ENCODE measurements around the gene A2M. TPM values are rescaled to one million over a fixed set of nuclear protein-coding genes. Genes with fewer than 3 reads are reported as not detected.

Gene A2M
- polyA plus RNA-seq, 3 donors, result 164 to 222 (median 194) TPM

DNA sequence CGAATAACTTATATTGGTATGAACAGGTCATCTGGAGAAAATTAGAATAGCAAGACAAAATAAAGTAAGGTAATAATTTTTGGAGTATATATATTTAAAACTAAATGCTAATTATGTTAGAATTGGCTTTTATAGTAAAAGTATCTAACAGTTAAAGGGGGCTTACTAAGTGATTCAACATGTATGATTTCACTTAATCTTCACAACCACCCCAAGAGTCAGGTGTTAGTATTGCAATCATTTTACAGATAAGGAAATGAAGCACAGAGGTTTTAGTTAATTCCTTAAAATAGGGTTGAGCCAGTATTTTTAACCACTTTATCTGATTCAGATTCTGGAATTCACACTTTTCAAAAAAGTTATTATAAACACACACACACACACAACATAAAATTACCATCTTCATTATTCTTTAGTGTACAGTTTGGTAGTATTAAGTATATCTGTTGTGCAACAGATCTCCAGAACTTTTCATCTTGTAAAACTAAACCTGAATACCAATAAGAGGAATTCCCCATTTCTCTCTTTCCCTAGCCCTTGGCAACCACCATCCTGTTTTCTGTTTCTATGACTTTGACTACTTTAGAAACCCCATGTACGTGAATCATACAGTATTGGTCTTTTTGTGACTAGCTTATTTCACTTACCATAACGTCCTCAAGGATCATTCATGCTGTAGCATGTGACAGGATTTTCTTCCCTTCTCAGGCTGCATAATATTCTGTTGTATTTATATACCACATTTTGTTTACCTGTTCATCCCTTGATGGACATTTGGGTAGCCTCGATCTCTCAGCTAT, 12.5 kb downstream of the A2M start:
- DNase-seq, result no peak

DNA sequence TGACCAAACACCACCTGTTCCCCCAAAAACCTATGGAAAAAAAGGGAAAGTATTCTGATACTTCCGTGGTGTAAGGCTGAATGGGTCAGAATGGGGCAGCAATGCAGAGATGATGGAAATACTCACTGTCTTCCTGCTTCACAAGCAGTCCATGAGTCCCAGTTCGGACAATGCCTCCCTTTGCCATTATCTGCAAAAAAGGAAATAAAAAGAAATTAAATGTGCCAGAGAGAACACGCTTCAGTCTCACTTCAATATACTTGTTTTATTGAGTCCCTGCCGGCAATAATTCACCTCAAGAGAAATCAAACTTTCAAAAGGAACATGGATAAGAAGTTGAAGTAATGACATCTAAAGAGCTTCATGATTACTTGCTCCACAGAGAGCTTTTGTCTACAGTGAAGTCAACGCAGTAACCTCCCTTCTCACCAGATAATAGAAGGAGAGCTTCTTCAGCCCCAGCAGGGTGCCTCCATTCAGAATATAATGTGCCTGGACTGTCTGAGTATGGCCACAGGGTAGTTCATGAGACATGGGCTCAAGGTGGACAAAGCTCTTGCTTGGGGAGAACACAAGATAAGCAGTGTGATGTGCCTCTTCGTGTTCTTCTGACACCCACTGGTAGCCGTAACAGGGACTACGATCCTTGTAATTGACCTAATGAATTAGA, 14.6 kb downstream of the A2M start:
- DNase-seq, result no peak

GRCh38 chr12:9099552-9100190, 16.0 kb downstream of the A2M start:
- DNase-seq, result no peak

- no peak for DNase-seq
These were observed 17.2 kb downstream of the A2M start for GRCh38 chr12:9098463-9099026.

- no peak for DNase-seq
These were observed 17.6 kb downstream of the A2M start for GRCh38 chr12:9098115-9098452.

GRCh38 chr12:9096563-9097176, 19.0 kb downstream of the A2M start:
- DNase-seq, result no peak

- no peak for DNase-seq
These were observed 20.4 kb downstream of the A2M start for GRCh38 chr12:9095322-9095721.

DNA sequence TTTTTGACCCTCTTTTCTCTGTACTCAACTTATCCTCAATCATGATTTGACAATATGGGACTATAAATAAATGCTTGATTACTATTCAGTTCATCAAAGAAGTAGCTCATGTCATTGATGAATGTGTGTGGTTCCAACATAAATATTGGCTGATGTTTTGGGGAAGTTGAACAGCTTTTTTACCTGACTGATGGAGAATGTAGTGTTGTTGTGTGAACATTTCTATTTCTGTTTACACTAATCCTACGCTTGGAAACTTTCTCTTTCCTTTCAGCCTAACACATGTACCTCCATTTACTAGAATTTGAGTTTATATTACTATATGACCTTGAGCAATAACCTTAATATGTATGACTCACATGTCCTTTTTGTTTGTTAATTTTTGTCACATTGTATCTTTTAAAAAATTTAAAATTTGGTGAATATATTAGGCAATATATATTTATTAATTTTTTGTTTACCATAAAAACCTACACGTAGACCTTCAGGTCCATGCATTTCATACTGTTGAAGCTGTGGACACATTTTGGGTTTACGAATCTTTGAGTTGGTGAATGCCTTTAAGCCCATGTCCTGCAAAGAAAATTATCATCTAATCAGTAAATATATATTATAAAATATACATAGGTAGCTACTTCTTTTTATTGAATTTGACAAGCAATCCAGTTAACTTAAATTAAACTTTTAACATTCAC, 21.1 kb downstream of the A2M start:
- DNase-seq, result no peak

DNA sequence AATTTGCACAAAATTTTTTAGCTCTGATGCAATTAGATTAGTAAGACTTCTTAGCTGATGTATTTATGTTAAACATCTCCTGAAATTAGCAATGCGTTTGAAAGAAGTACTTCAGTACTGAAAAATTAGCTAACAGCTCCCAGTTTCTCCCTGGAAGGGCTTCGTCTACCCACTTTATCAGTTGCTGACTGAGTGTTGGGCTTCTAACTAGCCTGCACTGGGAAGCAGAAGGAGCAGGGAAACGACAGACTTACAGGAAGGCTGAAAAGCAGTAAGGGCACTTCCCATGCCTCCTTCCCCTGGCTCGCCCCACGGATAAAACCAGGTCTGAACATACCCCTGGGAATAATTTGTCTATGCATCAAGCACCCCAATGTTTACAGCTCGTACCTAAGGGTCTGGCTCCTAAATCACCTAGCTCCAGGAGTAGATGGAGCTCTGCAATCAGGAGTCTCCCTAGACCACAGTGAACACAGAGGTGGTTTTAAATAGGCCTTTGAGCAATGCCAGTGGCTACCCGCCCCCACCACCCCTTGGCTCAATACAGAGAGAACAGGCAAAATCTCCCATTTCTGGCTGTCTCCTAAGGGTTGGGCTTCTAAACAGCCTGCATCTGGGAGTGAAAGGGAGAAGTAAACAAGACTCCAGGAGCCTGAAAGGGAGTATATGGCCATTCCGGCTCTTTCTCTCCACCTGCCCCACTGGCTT, 23.7 kb downstream of the A2M start:
- no peak for DNase-seq

DNA sequence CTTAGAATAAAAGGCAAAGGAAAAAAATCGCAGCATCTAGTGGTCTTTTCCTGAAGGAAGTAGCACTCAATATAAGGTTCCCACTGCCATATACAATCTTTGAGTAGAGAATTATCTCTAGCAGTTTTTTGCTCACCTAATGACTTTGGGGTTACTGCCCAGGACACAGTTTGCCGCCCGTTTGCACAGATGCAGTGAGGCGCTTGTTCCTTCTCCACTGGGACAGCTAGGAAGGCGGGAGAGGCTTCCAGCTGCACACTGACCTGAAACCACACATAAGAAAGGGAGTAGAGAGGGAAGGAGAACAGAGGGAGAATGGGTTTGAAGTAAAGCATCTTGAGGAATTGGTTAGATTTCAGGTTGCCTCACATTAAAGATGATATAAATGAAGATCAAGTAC, 25.5 kb downstream of the A2M start:
- no peak for DNase-seq

DNA sequence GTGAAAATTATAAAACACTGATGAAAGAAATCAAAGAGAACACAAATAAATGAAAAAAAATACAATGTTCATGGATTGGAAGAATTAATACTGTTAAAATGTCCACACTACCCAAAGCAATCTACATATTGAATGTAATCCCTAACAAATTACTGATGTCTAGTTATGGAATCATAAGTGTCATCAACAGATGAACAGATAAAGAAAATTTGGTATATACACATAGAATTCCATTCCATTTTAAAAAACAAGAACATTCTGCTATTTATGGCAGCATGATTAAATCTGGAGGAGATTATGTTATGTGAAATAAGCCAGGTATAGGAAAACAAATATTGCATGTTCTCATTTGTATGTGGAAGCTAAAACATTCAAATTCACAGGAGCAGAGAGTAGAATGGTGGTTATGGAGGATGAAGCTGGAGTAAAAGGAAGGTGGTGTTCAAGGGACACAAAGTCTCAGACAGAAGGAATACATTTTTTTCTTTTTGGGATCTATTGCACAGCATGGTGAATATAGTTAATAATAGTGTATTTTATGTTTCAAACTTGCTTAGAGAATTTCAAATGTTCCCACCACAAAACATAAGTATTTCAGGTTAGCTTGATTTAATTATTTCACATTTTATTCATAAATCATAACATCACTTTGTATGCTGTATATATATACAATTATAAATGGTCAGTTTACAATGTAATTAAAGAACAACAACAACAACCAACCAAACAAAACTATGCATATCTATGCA, 28.5 kb downstream of the A2M start:
- no peak for DNase-seq

DNA sequence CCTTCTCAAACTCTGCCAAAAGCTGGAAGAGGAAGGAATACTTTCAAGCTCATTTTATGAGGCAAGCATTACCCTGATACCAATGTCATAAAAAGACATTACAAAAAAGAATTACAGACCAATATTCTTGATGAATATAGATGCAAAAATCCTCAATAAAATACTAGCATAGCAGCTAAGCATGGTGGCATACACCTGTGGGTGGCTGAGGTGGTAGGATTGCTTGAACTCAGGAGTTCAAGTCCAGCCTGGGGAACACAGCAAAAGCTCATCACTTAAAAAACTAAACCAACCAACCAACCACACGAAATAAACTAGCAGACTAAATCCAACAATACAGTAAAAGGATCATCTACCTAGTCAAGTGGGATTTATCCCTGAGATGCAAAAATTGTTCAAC, 29.6 kb downstream of the A2M start:
- no peak for DNase-seq

DNA sequence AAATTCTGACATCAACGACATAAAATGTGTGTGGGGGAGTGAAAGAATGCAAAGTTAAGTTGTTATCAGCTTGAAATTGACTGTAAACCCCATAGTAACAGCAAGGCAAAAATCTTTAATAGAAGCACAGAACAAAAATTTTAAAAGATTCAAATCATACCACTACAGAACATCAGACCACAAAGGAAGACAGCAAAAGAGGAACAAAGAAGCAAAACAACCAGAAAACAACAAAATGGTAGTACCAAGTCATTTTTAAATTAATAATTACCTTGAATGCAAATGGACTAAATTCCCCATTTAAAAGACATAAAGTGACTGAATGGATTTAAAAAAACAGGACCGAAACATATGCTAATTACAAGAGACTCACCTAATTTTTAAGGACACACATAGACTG, 31.3 kb downstream of the A2M start:
- no peak for DNase-seq

- DNase-seq, result no peak
These were observed 31.9 kb downstream of the A2M start for GRCh38 chr12:9083793-9084192.

DNA sequence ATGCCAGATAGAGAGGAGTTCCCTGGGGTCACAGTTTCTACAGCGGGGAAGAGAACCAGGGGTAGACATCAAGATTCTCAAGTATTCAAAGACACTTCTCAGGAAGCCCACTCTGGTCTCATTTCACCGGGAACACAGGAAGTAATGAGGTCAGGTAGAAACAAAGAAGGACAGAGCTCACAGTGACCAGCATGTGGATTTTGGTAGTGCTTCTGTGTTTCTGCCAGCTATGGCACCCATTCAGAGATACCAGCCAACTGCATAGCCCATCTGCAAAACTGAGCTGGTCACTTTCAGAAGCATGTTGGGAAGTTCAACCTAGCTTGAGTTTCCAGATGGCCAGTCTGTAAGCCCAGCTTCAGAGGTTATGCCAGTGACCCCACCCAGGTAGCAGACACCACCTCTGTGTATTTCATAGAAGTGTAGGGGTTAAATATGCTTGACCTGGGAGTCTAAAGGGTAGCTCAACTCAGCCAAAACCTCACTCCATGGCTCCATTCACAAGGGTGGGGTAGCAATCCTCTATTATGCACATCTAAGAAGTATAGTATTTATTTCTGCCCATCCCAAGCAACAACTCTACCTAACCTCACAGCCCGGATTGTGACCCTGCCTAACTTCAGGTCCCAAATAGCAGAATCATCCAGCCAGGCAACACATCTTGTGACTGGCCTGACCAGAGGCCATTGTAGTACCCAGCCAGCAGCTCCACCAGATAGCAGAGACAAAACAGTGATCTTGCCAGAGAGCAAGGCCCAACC, 33.9 kb downstream of the A2M start:
- no peak for DNase-seq

DNA sequence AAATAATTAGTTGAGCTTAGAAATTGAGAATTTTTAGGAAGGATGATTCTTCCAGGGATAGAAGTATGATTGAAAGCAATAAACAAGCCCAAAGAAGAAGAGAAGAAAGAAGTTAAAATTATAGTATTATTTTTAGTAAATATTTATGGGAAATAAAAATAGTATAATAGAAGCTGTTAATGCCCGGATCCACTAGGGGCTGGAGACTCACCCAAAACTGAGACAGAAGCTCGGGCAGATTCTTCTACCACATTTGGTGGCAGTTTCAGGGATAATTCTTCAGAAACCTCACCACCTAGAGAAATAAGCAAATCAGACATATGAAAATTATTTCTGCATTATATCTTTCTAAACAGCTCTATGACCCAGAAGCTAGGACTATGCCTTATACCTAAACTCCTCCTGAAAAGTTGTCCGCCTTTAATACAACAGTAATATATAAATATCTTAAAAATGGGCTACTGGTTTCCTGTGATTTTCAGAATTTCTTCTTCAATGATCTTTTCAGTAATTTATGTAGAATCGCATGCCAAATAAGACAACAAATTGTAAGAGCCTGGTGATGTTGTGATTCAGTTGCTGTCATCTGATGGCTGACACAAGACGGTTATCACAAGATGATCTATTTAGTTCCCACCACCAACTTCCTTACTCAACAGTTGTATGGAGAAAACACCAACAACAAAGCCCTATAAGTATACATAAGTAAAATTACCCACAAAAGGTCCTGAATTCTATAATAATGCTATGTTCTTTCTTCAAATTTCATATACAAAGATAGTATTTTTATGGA, 35.6 kb downstream of the A2M start:
- no peak for DNase-seq

GRCh38 chr12:9079082-9079481, 36.6 kb downstream of the A2M start:
- DNase-seq, result no peak

DNA sequence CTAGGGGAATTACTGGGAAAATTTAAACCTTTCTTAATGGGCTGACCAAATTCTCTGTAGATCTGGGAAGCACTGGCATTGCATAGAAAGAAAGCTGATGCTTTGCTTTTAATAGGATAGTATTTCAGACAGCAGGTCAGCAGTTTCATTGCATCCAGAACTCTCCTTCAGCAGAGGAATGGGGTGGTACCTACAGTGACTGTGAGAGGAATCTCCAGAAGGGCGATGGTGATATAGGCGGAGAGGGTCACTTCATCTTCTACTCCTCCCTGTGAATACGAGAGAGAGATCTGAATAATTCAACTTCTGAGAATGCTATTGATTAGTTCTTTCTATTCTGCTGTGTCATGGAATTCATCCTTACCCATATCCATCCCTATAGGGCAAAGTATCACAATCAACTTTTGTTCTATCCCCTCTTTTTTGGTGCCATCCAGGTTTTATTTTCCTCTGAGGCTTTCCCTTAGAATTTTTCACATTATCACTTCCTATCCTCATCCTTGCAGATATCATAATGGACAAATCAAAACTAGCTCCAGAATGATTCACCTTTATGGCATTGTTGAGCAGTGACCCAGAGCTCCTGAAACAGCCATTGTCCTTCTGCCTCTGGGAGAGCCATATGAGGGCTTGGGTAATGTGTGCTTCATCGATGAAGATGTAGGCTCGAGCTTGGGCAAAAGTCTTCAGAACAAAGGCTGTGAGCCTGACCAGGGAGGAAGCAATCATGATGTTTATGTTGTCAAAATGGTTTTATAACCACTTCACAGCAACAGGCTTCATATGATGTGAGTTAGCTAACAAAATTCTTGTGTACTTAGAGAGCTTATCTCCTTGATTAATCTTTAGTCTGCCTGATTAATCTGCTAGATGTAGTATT, 38.3 kb downstream of the A2M start:
- DNase-seq, result no peak
